ENCODE results near the gene CXCL10.
"Not testable (repeated sequence)": the region's sequence is repeated elsewhere in the genome, so short reads cannot be mapped to it uniquely, and the experiment has no call there.

Gene CXCL10

GRCh38 chr4:76024065-76024464, 768 bp upstream of the CXCL10 start:
- DNase-seq, result no peak

- DNase-seq, result no peak
Observed at GRCh38 chr4:76022677-76023076, 620 bp downstream of the CXCL10 start.

- no peak for DNase-seq
Observed at GRCh38 chr4:76022031-76022430, 1.3 kb downstream of the CXCL10 start.

- no peak for DNase-seq
Observed at GRCh38 chr4:76017056-76017686, 6.1 kb downstream of the CXCL10 start.

GRCh38 chr4:76016393-76016792, 6.9 kb downstream of the CXCL10 start:
- peak; percentile 90 for DNase-seq

- no peak for DNase-seq
Observed at GRCh38 chr4:76013540-76013939, 9.8 kb downstream of the CXCL10 start.

- no peak for DNase-seq
Observed at GRCh38 chr4:76012388-76012801, 10.9 kb downstream of the CXCL10 start.

- peak; percentile 72 for DNase-seq
Observed at GRCh38 chr4:76011700-76012387, 11.5 kb downstream of the CXCL10 start.

GRCh38 chr4:76011018-76011670, 12.2 kb downstream of the CXCL10 start:
- DNase-seq, result no peak

GRCh38 chr4:76010576-76010975, 12.7 kb downstream of the CXCL10 start:
- DNase-seq, result no peak

GRCh38 chr4:76009311-76009710, 14.0 kb downstream of the CXCL10 start:
- no peak for DNase-seq

GRCh38 chr4:76007089-76007862, 16.0 kb downstream of the CXCL10 start, which contains the start of gene CXCL9:
CXCL9 (minus strand) TSS chr4:76007509; CDS start chr4:76007449, 60 bp downstream.
- peak; percentile 34 for DNase-seq

- DNase-seq, result no peak
Observed at GRCh38 chr4:76003620-76004019, 19.7 kb downstream of the CXCL10 start.

- no peak for DNase-seq
Observed at GRCh38 chr4:76003035-76003434, 20.3 kb downstream of the CXCL10 start.

- DNase-seq, result no peak
Observed at GRCh38 chr4:76002176-76002575, 21.1 kb downstream of the CXCL10 start.

GRCh38 chr4:76001700-76002099, 21.6 kb downstream of the CXCL10 start:
- DNase-seq, result no peak

- DNase-seq, result no peak
Observed at GRCh38 chr4:76000279-76000678, 23.0 kb downstream of the CXCL10 start.

- DNase-seq, result not testable (repeated sequence)
Observed at GRCh38 chr4:75998525-75999147, 24.7 kb downstream of the CXCL10 start.

- no peak for DNase-seq
Observed at GRCh38 chr4:75997946-75998345, 25.4 kb downstream of the CXCL10 start.

GRCh38 chr4:75997081-75997480, 26.2 kb downstream of the CXCL10 start:
- DNase-seq, result no peak

GRCh38 chr4:75995727-75996126, 27.6 kb downstream of the CXCL10 start:
- peak; percentile 60 for DNase-seq

GRCh38 chr4:75992462-75992861, 30.8 kb downstream of the CXCL10 start:
- DNase-seq, result no peak
